Measurements from ENCODE around the gene SNAPC4. TPM values are rescaled to one million over a fixed set of nuclear protein-coding genes. Genes with fewer than 3 reads are reported as not detected.

Gene SNAPC4
- polyA plus RNA-seq, 1 donor from 2014 or later, result 6.8 TPM

- Histone ChIP-seq H3K79me2 (replicated peaks; ENCODE audit: insufficient read depth, low read length) (no peaks in the 10 kb centered on the region), H3K27me3 (ENCODE audit: insufficient read depth, low read depth, low read length) (no peaks in the 10 kb centered on the region), H3K4me2 (ENCODE audit: low read length) (no peak overlapping the region), H3F3A (ENCODE audit: insufficient read depth, low read length, poor library complexity, severe bottlenecking) (no peaks in the 10 kb centered on the region), H3K27ac (ENCODE audit: low read length) (no peak overlapping the region), H3K36me3 (ENCODE audit: insufficient read depth, low read length) (no peaks in the 10 kb centered on the region), H3K9me2 (ENCODE audit: insufficient read depth, low read length) (no peaks in the 10 kb centered on the region), H2AFZ (ENCODE audit: low read depth, low read length) (no peak overlapping the region), H3K9ac (ENCODE audit: low read length) (no peak overlapping the region), H3K4me3 (ENCODE audit: low read length) (no peak overlapping the region), H3K9me3 (ENCODE audit: low read length) (no peaks in the 10 kb centered on the region), H4K20me1 (ENCODE audit: insufficient read depth) (no peaks in the 10 kb centered on the region)
- no peak for TF ChIP-seq EP300 (conservative IDR thresholded peaks at IDR 0.05; ENCODE audit: poor library complexity, severe bottlenecking)
- no peak for TF ChIP-seq EZH2 (IDR thresholded peaks at IDR 0.05; ENCODE audit: borderline replicate concordance, insufficient read depth, low read length, poor library complexity, severe bottlenecking)
- no peak for TF ChIP-seq REST (IDR thresholded peaks at IDR 0.05; ENCODE audit: borderline replicate concordance)
- no peak for TF ChIP-seq MXI1 (conservative IDR thresholded peaks at IDR 0.05; ENCODE audit: poor library complexity, severe bottlenecking)
- no peak for TF ChIP-seq RAD21 (conservative IDR thresholded peaks at IDR 0.05)
- TF ChIP-seq TAF1 (IDR thresholded peaks at IDR 0.05; ENCODE audit: low read depth), result no peak
- no peak for TF ChIP-seq POLR2AphosphoS5 (IDR thresholded peaks at IDR 0.05)
Measured at GRCh38 chr9:136423432-136424146, 23.6 kb upstream of the SNAPC4 start.

- TF ChIP-seq MXI1 (conservative IDR thresholded peaks at IDR 0.05; ENCODE audit: poor library complexity, severe bottlenecking) (no peak), POLR2AphosphoS5 (IDR thresholded peaks at IDR 0.05) (no peak), EP300 (conservative IDR thresholded peaks at IDR 0.05; ENCODE audit: poor library complexity, severe bottlenecking) (no peak)
- no peaks in the 10 kb centered on the region for H3K9me2 ChIP-seq (ENCODE audit: insufficient read depth, low read length)
- H3K36me3 ChIP-seq (ENCODE audit: insufficient read depth, low read length), result no peaks in the 10 kb centered on the region
- no peaks in the 10 kb centered on the region for H3F3A ChIP-seq (ENCODE audit: insufficient read depth, low read length, poor library complexity, severe bottlenecking)
- H3K27me3 ChIP-seq (ENCODE audit: insufficient read depth, low read depth, low read length), result no peaks in the 10 kb centered on the region
- no peaks in the 10 kb centered on the region for H4K20me1 ChIP-seq (ENCODE audit: insufficient read depth)
- no peak overlapping the region for H2AFZ ChIP-seq (ENCODE audit: low read depth, low read length)
- no peak overlapping the region for H3K9ac ChIP-seq (ENCODE audit: low read length)
- H3K79me2 ChIP-seq (replicated peaks; ENCODE audit: insufficient read depth, low read length), result no peaks in the 10 kb centered on the region
- no peaks in the 10 kb centered on the region for H3K9me3 ChIP-seq (ENCODE audit: low read length)
- no peak overlapping the region for H3K4me3 ChIP-seq (ENCODE audit: low read length)
- no peak overlapping the region for H3K4me2 ChIP-seq (ENCODE audit: low read length)
- no peak overlapping the region for H3K27ac ChIP-seq (ENCODE audit: low read length)
Measured at GRCh38 chr9:136422876-136423275, 22.9 kb upstream of the SNAPC4 start.

DNA sequence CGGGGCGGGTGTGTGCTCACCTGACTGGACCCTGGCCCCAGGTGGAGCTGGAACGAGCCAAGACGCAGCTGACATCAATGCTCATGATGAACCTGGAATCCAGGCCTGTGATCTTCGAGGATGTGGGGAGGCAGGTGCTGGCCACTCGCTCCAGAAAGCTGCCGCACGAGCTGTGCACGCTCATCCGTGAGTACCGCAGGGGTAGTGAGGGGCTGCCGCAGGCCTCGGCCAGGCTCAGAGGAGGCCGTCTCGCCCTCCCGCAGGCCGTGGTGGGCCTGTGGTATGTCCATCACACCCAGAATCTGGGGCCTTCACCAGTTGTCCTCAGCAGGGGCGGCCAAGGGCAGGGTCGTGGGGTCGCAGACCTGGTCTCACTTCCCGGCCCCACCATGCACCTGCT lies 21.8 kb upstream of the SNAPC4 start:
- H3F3A ChIP-seq (ENCODE audit: insufficient read depth, low read length, poor library complexity, severe bottlenecking), result no peaks in the 10 kb centered on the region
- H3K79me2 ChIP-seq (replicated peaks; ENCODE audit: insufficient read depth, low read length), result no peaks in the 10 kb centered on the region
- no peaks in the 10 kb centered on the region for H3K9me2 ChIP-seq (ENCODE audit: insufficient read depth, low read length)
- H4K20me1 ChIP-seq (ENCODE audit: insufficient read depth), result no peaks in the 10 kb centered on the region
- no peak overlapping the region for H3K27ac ChIP-seq (ENCODE audit: low read length)
- H3K9me3 ChIP-seq (ENCODE audit: low read length), result no peaks in the 10 kb centered on the region
- no peak overlapping the region for H3K4me3 ChIP-seq (ENCODE audit: low read length)
- no peaks in the 10 kb centered on the region for H3K27me3 ChIP-seq (ENCODE audit: insufficient read depth, low read depth, low read length)
- TF ChIP-seq MXI1 (conservative IDR thresholded peaks at IDR 0.05; ENCODE audit: poor library complexity, severe bottlenecking) (no peak), REST (IDR thresholded peaks at IDR 0.05; ENCODE audit: borderline replicate concordance) (no peak), EP300 (conservative IDR thresholded peaks at IDR 0.05; ENCODE audit: poor library complexity, severe bottlenecking) (no peak), RAD21 (conservative IDR thresholded peaks at IDR 0.05) (no peak), EZH2 (IDR thresholded peaks at IDR 0.05; ENCODE audit: borderline replicate concordance, insufficient read depth, low read length, poor library complexity, severe bottlenecking) (no peak), CTCF (IDR thresholded peaks at IDR 0.05; ENCODE audit: poor library complexity, severe bottlenecking) (no peak), POLR2AphosphoS5 (IDR thresholded peaks at IDR 0.05) (no peak)
- H3K9ac ChIP-seq (ENCODE audit: low read length), result no peak overlapping the region
- H2AFZ ChIP-seq (ENCODE audit: low read depth, low read length), result no peak overlapping the region
- no peaks in the 10 kb centered on the region for H3K36me3 ChIP-seq (ENCODE audit: insufficient read depth, low read length)
- no peak overlapping the region for H3K4me2 ChIP-seq (ENCODE audit: low read length)

Data from neural cell (in vitro differentiated cells).